CD4-positive, alpha-beta T cell (primary cell): Measurements from ENCODE around the gene HCST. TPM values are rescaled to one million over a fixed set of nuclear protein-coding genes. Genes with fewer than 3 reads are reported as not detected.

Experiments used
- ATAC-seq: fragments of 200-7000 bp; cut with Tn5 transposase; one replicate; pipeline ENCODE4 v1.10.0; 2022; ENCODE audit warnings: mild to moderate bottlenecking; ENCODE audit not compliant: poor library complexity
- CTCF ChIA-PET: fragments of 350-600 bp; sonication (Branson Sonifier 250); formaldehyde crosslinking; loops from one replicate; lab custom pipeline; 2021; ENCODE audit warnings: antibody characterized with exemption, inconsistent platforms; lab: Charles Lee
- POLR2A ChIA-PET: fragments of 350-600 bp; sonication (Branson Sonifier 250); formaldehyde crosslinking; loops from one replicate; lab custom pipeline; 2021; ENCODE audit warnings: antibody characterized with exemption, inconsistent platforms; lab: Charles Lee
- DNase-seq, 14 experiments: peaks; one replicate each; pipeline ENCODE4 v3.0.0-alpha.2; 2013 to 2020; ENCODE audit warnings: mixed read lengths in 2 of 14
- H3K27ac ChIP-seq, 2 donors: one replicate each; pipeline versions ENCODE4 v1.5.1 to v1.7.0; 2013; ENCODE audit warnings: low read length in 2 of 2, low read depth in 1 of 2, mild to moderate bottlenecking in 1 of 2
- H3K27me3 ChIP-seq, 2 experiments: 1 replicate in 1 of 2; 2 replicates in 1 of 2; pipeline versions ENCODE4 v1.6.1 to v1.7.0; 2013; ENCODE audit warnings: low read length in 2 of 2, control low read depth in 1 of 2, mild to moderate bottlenecking in 1 of 2, moderate library complexity in 1 of 2; ENCODE audit not compliant: insufficient read depth in 2 of 2, control insufficient read depth in 1 of 2
- H3K36me3 ChIP-seq: one replicate; pipeline ENCODE4 v1.6.1; 2013; ENCODE audit warnings: low read length, control low read depth; ENCODE audit not compliant: insufficient read depth
- H3K4me1 ChIP-seq: one replicate; pipeline ENCODE4 v1.6.1; 2013; ENCODE audit warnings: low read length, control low read depth; ENCODE audit not compliant: insufficient read depth
- H3K4me3 ChIP-seq: one replicate; pipeline ENCODE4 v1.5.1; 2013; ENCODE audit warnings: mild to moderate bottlenecking, low read length, moderate library complexity
- H3K9me3 ChIP-seq, 2 experiments: 1 replicate in 1 of 2; 2 replicates in 1 of 2; pipeline versions ENCODE4 v1.6.1 to v1.7.0; 2013; ENCODE audit warnings: low read length in 2 of 2, mild to moderate bottlenecking in 2 of 2, control low read depth in 1 of 2, moderate library complexity in 1 of 2; ENCODE audit not compliant: control insufficient read depth in 1 of 2, insufficient read depth in 1 of 2
- H3K27ac Mint-ChIP-seq: one replicate; pipeline ENCODE4 v1.8.0; 2020; ENCODE audit warnings: mixed read lengths
- H3K27me3 Mint-ChIP-seq: one replicate; pipeline ENCODE4 v1.8.0; 2021; ENCODE audit warnings: mixed read lengths
- H3K36me3 Mint-ChIP-seq: one replicate; pipeline ENCODE4 v1.8.0; 2021; ENCODE audit warnings: low read depth, mixed read lengths
- H3K4me1 Mint-ChIP-seq: one replicate; pipeline ENCODE4 v1.8.0; 2021; ENCODE audit warnings: low read depth, mixed read lengths
- H3K4me3 Mint-ChIP-seq: one replicate; pipeline ENCODE4 v1.8.0; 2020; ENCODE audit warnings: mild to moderate bottlenecking, mixed read lengths
- H3K9me3 Mint-ChIP-seq: one replicate; pipeline ENCODE4 v1.8.0; 2020; ENCODE audit warnings: mixed read lengths
- CTCF ChIP-seq: fragments of 200-600 bp; IDR thresholded peaks from one replicate; pipeline ENCODE4 v1.8.0; 2022; ENCODE audit warnings: antibody characterized with exemption, mild to moderate bottlenecking
- intact Hi-C, 2 experiments: fragments of 100-400 bp; cut with DNase I in 1 of 2; cut with micrococcal nuclease in 1 of 2; formaldehyde crosslinking; loops; one replicate each; pipeline versions ENCODE4 v1.15.1 to v1.9.0; 2023 to 2025; cut with DNase I, micrococcal nuclease
- total RNA-seq, 174 experiments: library from RNA in 2 of 174; stranded (reverse) in 2 of 174; gene quantifications; one replicate each; pipeline ENCODE4 v1.2.3 and lab custom pipeline; 2021 to 2026

The HCST gene
- total RNA-seq, 2 experiments from 2014 or later: 72.4 to 78.6 TPM

- H3K27me3 ChIP-seq: no peaks in the 10 kb centered on the region
- peak overlapping the region; percentile 69 for H3K4me3 Mint-ChIP-seq
- peaks cover 43% of the 10 kb centered on the region for H3K4me1 ChIP-seq
- peaks cover 65% of the 10 kb centered on the region for H3K36me3 ChIP-seq
- no peak overlapping the region for H3K4me3 ChIP-seq
- ChIA-PET POLR2A (no interaction called here), CTCF (no interaction called here)
- peak overlapping the region; percentile 92 for H3K27ac Mint-ChIP-seq
- H3K9me3 Mint-ChIP-seq: no peaks in the 10 kb centered on the region
- TF ChIP-seq CTCF: no peak
- peaks cover 32% of the 10 kb centered on the region for H3K4me1 Mint-ChIP-seq
- H3K27me3 Mint-ChIP-seq: no peaks in the 10 kb centered on the region
- ATAC-seq (no peak), DNase-seq (peak in 1 of 14 experiments; percentile 21)
- H3K27ac ChIP-seq: no peak overlapping the region
- intact Hi-C loops: loop anchor here in 1 of 2 experiments (1.0 kb wide), 1 partner anchor 14 kb away; no protein-coding TSS in a partner anchor
- no peaks in the 10 kb centered on the region for H3K9me3 ChIP-seq
- peaks cover 66% of the 10 kb centered on the region for H3K36me3 Mint-ChIP-seq
Observed at GRCh38 chr19:35895911-35896642, 6.3 kb upstream of the HCST start.

GRCh38 chr19:35896643-35897040 lies 5.7 kb upstream of the HCST start:
- DNase-seq (no peak), ATAC-seq (no peak)
- H3K4me1 ChIP-seq: peaks cover 49% of the 10 kb centered on the region
- no peaks in the 10 kb centered on the region for H3K9me3 Mint-ChIP-seq
- no peaks in the 10 kb centered on the region for H3K9me3 ChIP-seq
- no peak for TF ChIP-seq CTCF
- H3K27ac ChIP-seq: peak overlapping the region; percentile 53 to 100
- CTCF ChIA-PET: no interaction called here
- intact Hi-C loops: loop anchor here in 1 of 2 experiments (1.0 kb wide), 1 partner anchor 14 kb away; no protein-coding TSS in a partner anchor
- H3K27me3 ChIP-seq: no peaks in the 10 kb centered on the region
- H3K27ac Mint-ChIP-seq: peak overlapping the region; percentile 92
- H3K27me3 Mint-ChIP-seq: no peaks in the 10 kb centered on the region
- H3K36me3 ChIP-seq: peaks cover 60% of the 10 kb centered on the region
- no peak overlapping the region for H3K4me3 ChIP-seq
- H3K4me3 Mint-ChIP-seq: peak overlapping the region; percentile 30
- POLR2A ChIA-PET: interaction anchor here (0.6 kb wide), 1 partner anchor 32 kb away, joined by 3 read pairs; no protein-coding TSS in a partner anchor
- H3K4me1 Mint-ChIP-seq: peaks cover 34% of the 10 kb centered on the region
- H3K36me3 Mint-ChIP-seq: peaks cover 63% of the 10 kb centered on the region

GRCh38 chr19:35897706-35898451 lies 4.5 kb upstream of the HCST start:
- Histone ChIP-seq H3K4me3 (peak overlapping the region; percentile 99), H3K27me3 (no peaks in the 10 kb centered on the region), H3K4me1 (peaks cover 62% of the 10 kb centered on the region), H3K36me3 (peaks cover 49% of the 10 kb centered on the region), H3K27ac (peak overlapping the region; percentile 100), H3K9me3 (no peaks in the 10 kb centered on the region)
- Mint-ChIP-seq H3K27me3 (no peaks in the 10 kb centered on the region), H3K36me3 (peaks cover 62% of the 10 kb centered on the region), H3K4me1 (peaks cover 41% of the 10 kb centered on the region), H3K9me3 (no peaks in the 10 kb centered on the region), H3K27ac (peak overlapping the region; percentile 92), H3K4me3 (peak overlapping the region; percentile 98)
- ChIA-PET POLR2A (interaction anchor here (1.0 to 1.4 kb wide), 4 partner anchors 15 to 56 kb away, joined by 3 to 15 read pairs (median 4); no protein-coding TSS in a partner anchor), CTCF (interaction anchor here (1.1 to 1.8 kb wide), 2 partner anchors 16 to 34 kb away, joined by 4 to 5 read pairs; no protein-coding TSS in a partner anchor)
- DNase-seq: peak in 1 of 14 experiments; percentile 20
- intact Hi-C loops: no loop called here
- ATAC-seq: no peak
- no peak for TF ChIP-seq CTCF
